Retinal pigment epithelial cell (primary cell): ENCODE data around the gene ARVCF.

Source experiments
- DNase-seq: peaks from one replicate; pipeline ENCODE4 v3.0.0-alpha.2; 2010; ENCODE audit warnings: low read depth
- H3K4me3 ChIP-seq: 2 replicates; pipeline ENCODE4 v1.5.1; 2011; ENCODE audit warnings: mild to moderate bottlenecking, low read length, control low read depth, moderate library complexity
- TF ChIP-seq, protein P1 (sequence below): conservative IDR thresholded peaks from 2 replicates; pipeline ENCODE4 v1.5.1; 2011; ENCODE audit warnings: low read depth, low read length, control low read depth, inconsistent platforms

ARVCF gene

DNA sequence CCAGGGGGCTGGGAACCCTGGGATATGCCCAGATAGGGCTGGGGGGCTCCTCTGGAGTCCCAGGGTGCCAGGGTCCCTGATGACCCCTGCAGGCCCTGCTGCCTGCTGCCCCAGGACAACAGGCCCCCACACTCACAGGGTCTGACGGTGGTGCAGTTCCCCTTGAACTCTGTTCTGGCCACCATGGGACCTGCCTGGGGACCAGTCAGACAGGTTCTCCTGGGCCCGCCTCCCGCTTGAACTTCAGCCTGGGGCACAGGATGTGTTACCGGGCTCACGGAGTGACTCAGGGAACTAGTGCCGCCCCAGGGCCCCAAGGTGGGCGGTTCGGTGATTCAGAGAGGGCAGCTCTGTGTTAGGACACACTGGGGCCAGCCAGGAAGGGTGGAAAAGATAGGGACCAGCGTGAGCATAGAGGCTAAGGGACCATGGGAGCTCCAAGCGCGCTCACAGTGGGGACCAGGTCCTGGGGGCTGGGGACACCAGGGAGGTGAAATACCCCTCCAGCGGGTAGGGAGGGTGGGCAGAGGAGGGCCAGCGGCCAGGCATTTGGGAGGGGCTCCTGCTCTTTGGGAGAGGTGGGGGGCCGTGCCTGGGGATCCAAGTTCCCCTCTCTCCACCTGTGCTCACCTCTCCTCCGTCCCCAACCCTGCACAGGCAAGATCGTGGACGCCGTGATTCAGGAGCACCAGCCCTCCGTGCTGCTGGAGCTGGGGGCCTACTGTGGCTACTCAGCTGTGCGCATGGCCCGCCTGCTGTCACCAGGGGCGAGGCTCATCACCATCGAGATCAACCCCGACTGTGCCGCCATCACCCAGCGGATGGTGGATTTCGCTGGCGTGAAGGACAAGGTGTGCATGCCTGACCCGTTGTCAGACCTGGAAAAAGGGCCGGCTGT lies 53.5 kb downstream of the ARVCF start:
- TF ChIP-seq, protein P1, sequence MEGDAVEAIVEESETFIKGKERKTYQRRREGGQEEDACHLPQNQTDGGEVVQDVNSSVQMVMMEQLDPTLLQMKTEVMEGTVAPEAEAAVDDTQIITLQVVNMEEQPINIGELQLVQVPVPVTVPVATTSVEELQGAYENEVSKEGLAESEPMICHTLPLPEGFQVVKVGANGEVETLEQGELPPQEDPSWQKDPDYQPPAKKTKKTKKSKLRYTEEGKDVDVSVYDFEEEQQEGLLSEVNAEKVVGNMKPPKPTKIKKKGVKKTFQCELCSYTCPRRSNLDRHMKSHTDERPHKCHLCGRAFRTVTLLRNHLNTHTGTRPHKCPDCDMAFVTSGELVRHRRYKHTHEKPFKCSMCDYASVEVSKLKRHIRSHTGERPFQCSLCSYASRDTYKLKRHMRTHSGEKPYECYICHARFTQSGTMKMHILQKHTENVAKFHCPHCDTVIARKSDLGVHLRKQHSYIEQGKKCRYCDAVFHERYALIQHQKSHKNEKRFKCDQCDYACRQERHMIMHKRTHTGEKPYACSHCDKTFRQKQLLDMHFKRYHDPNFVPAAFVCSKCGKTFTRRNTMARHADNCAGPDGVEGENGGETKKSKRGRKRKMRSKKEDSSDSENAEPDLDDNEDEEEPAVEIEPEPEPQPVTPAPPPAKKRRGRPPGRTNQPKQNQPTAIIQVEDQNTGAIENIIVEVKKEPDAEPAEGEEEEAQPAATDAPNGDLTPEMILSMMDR, result no peak
- no peak for DNase-seq
- H3K4me3 ChIP-seq, result no peak overlapping the region

DNA sequence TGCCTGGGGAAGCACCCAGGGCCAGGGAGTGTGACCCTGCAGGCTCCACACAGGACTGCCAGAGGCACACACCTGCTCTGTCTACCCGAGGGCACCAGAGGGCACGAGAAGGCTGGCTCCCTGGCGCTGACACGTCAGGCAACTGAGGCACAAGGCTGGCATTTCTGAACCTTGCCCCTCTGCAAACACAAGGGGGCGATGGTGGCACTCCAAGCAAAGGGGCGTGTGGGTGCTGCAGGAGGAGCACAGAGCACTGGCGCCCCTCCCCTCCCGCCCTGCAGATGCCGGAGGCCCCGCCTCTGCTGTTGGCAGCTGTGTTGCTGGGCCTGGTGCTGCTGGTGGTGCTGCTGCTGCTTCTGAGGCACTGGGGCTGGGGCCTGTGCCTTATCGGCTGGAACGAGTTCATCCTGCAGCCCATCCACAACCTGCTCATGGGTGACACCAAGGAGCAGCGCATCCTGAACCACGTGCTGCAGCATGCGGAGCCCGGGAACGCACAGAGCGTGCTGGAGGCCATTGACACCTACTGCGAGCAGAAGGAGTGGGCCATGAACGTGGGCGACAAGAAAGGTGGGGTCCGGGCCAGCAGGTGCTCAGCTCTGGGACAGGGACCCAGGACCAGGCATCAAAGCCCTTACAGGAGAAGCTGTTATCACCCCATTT lies 54.2 kb downstream of the ARVCF start:
- no peak for DNase-seq
- H3K4me3 ChIP-seq, result no peak overlapping the region
- TF ChIP-seq, protein P1, result peak; percentile 76

DNA sequence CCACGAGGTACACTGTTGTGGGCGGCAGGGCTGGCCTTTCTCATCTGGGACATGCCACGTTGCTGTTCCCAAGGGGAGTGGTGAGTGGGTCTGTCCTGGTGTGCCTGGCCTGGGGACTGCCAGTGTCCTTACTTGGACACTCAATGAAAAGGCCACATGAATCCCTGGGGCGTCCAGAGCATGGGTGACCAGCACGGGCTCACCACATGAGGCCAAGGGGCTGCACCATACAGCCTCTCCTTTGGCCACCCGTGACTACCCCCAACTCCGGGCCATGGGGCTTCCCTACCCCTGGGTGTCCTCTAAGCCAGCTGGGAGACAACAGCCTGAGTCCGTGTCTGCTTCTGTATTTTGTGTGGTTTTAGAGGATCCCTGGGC lies 54.8 kb downstream of the ARVCF start:
- no peak overlapping the region for H3K4me3 ChIP-seq
- DNase-seq, result no peak
- TF ChIP-seq, protein P1, result no peak

DNA sequence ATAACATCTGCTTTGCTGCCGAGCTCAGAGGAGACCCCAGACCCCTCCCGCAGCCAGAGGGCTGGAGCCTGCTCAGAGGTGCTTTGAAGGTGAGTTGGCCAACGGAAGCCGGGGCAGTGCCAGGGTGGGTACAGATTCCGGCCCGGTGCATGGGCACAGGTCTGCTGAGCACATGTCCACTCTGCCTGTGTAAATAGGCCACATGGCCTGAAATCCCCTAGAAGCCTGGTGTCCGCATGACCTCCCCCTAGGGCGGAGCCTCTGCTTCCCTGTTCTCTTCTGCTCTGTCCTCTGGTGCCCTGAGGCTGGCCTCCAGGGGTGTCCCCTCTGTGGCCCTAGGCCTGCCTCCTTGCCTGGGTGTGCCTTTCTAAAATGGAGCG lies 55.4 kb downstream of the ARVCF start:
- DNase-seq, result no peak
- TF ChIP-seq, protein P1, result no peak
- H3K4me3 ChIP-seq, result no peak overlapping the region

DNA sequence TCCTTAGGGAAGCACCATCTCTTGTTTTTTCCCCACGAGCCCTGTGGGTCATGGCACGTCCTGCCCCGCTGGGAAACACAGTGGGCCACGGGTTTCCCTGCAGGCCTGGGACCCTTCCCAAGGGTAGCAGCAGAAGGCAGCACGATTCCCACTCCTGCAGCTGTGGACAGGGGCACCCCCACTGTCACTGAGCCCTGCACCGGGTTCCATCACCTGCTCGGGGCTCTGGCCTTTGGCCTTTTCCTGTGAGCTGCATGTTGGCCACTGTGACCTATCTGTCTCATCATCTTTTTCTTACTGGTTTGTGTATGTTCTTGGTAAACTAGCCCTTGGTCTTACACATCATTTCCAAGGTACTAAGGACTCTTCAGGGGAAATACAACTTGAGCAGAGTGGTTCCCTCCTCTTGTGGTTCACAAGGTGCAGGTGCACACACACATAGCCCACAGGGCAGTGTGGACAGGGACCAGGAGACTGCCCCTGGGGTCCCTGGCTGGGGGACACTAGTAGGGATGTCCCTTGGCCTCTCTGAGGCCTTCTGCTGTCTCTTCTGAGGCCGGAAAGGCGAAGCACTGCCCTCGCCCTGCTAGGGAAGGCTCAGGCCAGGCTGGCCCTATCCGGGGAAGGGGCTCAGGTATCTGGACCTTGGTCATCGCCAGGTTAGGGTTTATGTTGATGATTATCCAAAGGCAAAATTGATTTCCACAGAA lies 56.0 kb downstream of the ARVCF start:
- no peak overlapping the region for H3K4me3 ChIP-seq
- no peak for DNase-seq
- TF ChIP-seq, protein P1, result no peak

DNA sequence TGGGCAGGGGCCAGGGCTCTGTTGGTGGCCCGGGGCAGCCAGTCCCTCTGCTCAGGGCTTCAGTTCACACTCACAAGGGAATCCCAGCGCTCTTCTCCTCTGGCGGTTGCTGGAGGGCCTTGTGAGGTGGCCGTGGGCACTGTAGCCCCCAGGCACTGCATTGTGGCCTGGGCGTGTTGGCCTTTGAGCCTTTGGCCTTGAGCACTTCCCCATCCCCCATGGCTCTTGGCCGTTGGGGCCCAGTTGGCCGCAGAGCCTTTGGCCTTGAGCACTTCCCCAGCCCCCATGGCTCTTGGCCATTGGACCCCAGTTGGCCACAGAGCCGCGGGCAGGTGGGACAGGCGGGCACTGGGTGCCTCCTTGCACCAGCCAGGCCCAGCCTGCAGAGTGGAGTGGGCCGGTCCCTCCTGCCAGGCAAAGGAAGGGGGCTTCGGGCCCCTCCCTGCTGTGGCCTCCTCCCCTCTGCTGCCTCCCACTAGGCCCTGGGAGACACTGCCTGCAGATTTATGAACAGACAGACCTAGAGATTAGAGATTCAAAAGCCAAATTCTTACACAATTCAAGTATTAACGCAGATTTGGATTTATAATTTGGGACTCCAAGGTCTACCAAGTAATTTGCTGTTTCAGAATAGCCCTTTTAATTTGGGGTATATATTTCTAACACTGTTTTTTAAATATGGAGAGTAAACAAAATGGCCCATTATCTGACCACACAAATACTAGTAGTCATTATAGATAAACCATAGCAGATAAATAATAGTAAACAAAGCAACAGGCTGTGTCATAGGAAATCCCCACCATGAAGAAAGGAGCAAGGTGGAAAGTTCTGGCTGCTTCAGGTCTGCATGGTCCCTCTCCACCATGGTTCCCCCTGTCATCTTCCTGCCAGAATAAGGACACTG lies 56.8 kb downstream of the ARVCF start:
- TF ChIP-seq, protein P1, result no peak
- no peak for DNase-seq
- peak overlapping the region; percentile 48 for H3K4me3 ChIP-seq
